BE2C (cell line): ENCODE measurements around the gene TMEM150C.

Experiments used
- DNase-seq: peaks from one replicate; pipeline ENCODE4 v3.0.0-alpha.2; 2020
- H3K27me3 ChIP-seq: fragments of 250-450 bp; sonication (Bioruptor Pico); 2 replicates; pipeline ENCODE4 v1.5.1; 2020; ENCODE audit warnings: mild to moderate bottlenecking
- H3K36me3 ChIP-seq: fragments of 250-450 bp; sonication (Bioruptor Pico); 2 replicates; pipeline ENCODE4 v1.5.1; 2020; ENCODE audit warnings: mild to moderate bottlenecking
- H3K4me1 ChIP-seq: fragments of 250-450 bp; sonication (Bioruptor Pico); 2 replicates; pipeline ENCODE4 v1.5.1; 2020
- H3K4me3 ChIP-seq: 2 replicates; pipeline ENCODE4 v1.5.1; 2011; ENCODE audit warnings: low read depth, low read length
- H3K9me3 ChIP-seq: fragments of 250-450 bp; sonication (Bioruptor Pico); 2 replicates; pipeline ENCODE4 v1.5.1; 2020
- CTCF ChIP-seq: IDR thresholded peaks from 2 replicates; pipeline ENCODE4 v1.5.1; 2012; ENCODE audit warnings: mild to moderate bottlenecking, low read depth, low read length

TMEM150C gene

DNA sequence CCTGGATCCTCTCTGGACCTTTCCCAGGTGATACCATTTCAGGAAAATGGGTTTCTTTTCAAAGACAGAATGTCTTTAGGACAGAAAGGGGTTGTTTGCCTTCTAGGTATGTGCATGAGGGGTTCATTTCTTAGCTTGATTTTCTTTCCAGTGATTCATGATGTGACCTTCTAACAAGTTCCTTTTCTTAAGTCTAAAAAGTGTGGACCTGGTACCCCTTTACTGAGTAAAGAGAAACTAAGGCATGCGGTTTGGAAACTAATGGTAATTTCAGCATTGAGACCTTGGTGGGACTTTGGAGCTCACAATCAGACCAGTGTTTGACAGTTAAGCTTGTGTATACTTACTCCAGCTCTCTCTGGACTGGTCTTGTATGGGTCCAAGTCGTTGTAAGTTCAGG lies 122.7 kb downstream of the TMEM150C start:
- no peak for TF ChIP-seq CTCF
- Histone ChIP-seq H3K4me1 (peaks cover 8% of the 10 kb centered on the region; the same call in 1 of the 2 replicates), H3K9me3 (no peaks in the 10 kb centered on the region), H3K36me3 (peaks cover 36% of the 10 kb centered on the region), H3K4me3 (no peak overlapping the region), H3K27me3 (no peaks in the 10 kb centered on the region)
- no peak for DNase-seq

GRCh38 chr4:82437285-82438005 lies 124.3 kb downstream of the TMEM150C start:
- Histone ChIP-seq H3K27me3 (no peaks in the 10 kb centered on the region), H3K36me3 (peaks cover 43% of the 10 kb centered on the region), H3K9me3 (no peaks in the 10 kb centered on the region), H3K4me1 (peaks cover 8% of the 10 kb centered on the region; the same call in 1 of the 2 replicates), H3K4me3 (no peak overlapping the region)
- TF ChIP-seq CTCF = no peak
- DNase-seq = no peak

DNA sequence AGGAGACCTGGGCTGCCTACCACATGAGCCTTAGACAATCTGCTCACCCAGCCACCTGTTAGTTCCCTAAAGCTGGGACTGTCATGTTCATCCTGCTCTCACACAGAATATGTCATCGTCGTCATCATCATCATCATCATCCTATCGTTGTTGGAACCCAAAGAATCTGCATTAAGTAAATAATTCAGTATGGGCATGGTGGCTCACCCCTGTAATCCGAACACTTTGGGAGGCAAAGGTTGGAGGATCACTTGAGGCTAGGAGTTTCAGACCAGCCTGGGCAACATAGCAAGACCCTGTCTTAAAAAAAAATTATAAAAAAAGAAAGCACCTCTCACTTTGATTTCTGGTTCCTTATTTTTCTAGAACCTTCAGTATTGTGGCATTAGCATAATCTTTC lies 125.0 kb downstream of the TMEM150C start:
- H3K9me3 ChIP-seq = no peaks in the 10 kb centered on the region
- TF ChIP-seq CTCF = no peak
- peaks cover 44% of the 10 kb centered on the region for H3K36me3 ChIP-seq
- peaks cover 8% of the 10 kb centered on the region; the same call in 1 of the 2 replicates for H3K4me1 ChIP-seq
- no peak for DNase-seq
- H3K27me3 ChIP-seq = no peaks in the 10 kb centered on the region
- H3K4me3 ChIP-seq = no peak overlapping the region

DNA sequence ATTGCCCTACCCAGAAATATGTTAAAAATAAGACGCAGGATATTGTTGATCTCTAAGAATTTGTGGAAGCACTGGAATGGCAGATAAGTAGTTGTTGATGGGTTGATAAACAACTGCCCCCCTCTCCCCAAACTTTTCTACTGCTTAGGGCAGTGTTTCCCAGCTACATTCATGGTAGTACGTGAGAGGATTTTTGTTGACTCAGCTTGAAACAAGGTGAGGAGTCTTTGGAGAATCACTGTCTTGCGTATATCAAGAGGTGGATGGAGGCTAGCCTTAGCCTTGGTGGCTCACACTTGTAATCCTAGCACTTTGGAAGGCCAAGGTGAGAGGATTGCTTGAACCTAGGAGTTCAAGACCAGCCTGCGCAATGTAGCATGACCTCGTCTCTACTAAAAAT lies 125.7 kb downstream of the TMEM150C start:
- H3K4me1 ChIP-seq = peaks cover 8% of the 10 kb centered on the region; the same call in 1 of the 2 replicates
- no peak for DNase-seq
- no peak for TF ChIP-seq CTCF
- H3K36me3 ChIP-seq = peaks cover 43% of the 10 kb centered on the region
- H3K27me3 ChIP-seq = no peaks in the 10 kb centered on the region
- H3K4me3 ChIP-seq = no peak overlapping the region
- H3K9me3 ChIP-seq = no peaks in the 10 kb centered on the region

DNA sequence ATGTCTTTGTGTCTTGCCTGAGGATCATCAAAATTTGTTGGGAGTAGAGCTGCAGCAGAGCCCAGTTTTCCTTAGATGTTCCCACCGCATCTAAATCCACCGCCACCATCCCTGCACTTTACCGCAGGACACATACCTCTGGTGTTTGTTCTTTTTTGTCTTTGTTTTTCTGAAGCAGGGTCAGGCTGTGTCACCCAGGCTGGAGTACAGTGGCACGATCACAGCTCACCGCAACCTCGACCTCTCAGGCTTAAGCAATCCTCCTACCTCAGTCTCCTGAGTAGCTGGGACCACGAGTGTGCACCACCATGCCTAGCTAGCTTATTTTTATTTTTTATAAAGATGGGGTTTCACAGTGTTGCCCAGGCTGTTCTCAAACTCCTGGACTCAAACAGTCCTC lies 126.8 kb downstream of the TMEM150C start:
- Histone ChIP-seq H3K9me3 (no peaks in the 10 kb centered on the region), H3K27me3 (no peaks in the 10 kb centered on the region), H3K4me1 (peaks cover 7% of the 10 kb centered on the region; the same call in 1 of the 2 replicates), H3K36me3 (peaks cover 40% of the 10 kb centered on the region), H3K4me3 (no peak overlapping the region)
- TF ChIP-seq CTCF = no peak
- no peak for DNase-seq

DNA sequence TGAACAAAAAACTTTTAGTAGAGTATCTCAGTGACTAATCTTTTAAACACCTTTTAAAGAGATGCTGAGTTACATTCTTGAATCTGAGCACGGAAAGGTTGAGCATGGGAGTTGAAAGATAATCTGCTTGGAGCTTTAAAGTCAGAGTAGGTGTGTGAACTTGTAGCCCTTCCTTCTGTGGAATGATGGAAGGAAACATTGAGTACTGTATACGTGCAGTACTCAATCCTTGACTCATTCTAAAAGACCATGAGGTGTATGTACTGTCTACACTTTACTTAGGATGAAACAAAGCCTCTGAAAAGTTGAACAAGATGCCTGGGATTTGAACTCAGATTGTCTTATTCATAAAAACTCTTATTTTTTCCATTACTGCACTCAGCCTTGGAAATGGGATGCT lies 128.0 kb downstream of the TMEM150C start:
- DNase-seq = no peak
- no peak for TF ChIP-seq CTCF
- Histone ChIP-seq H3K27me3 (no peaks in the 10 kb centered on the region), H3K36me3 (peaks cover 36% of the 10 kb centered on the region), H3K4me3 (no peak overlapping the region), H3K4me1 (no peaks in the 10 kb centered on the region), H3K9me3 (no peaks in the 10 kb centered on the region)
